Muscle of back (tissue), 11 donors: ENCODE results near the gene TNIP2. TPM values are rescaled to one million over a fixed set of nuclear protein-coding genes. Genes with fewer than 3 reads are reported as not detected.
"Not testable (repeated sequence)": the region's sequence is repeated elsewhere in the genome, so short reads cannot be mapped to it uniquely, and the experiment has no call there.

Experiments used
- DNase-seq, 3 donors: peaks; one replicate each; pipeline versions ENCODE4 v3.0.0 to v3.0.0-alpha.2; 2013
- polyA plus RNA-seq, 10 donors: library from polyadenylated mRNA; unstranded; fragments of 120-200 nt; gene quantifications; one replicate each; pipeline ENCODE4 v1.2.1, GENCODE V29; 2013; ENCODE audit not compliant: insufficient read length in 10 of 10

Gene TNIP2
- polyA plus RNA-seq, 10 donors = 10.9 to 20.7 (median 14.0) TPM

DNA sequence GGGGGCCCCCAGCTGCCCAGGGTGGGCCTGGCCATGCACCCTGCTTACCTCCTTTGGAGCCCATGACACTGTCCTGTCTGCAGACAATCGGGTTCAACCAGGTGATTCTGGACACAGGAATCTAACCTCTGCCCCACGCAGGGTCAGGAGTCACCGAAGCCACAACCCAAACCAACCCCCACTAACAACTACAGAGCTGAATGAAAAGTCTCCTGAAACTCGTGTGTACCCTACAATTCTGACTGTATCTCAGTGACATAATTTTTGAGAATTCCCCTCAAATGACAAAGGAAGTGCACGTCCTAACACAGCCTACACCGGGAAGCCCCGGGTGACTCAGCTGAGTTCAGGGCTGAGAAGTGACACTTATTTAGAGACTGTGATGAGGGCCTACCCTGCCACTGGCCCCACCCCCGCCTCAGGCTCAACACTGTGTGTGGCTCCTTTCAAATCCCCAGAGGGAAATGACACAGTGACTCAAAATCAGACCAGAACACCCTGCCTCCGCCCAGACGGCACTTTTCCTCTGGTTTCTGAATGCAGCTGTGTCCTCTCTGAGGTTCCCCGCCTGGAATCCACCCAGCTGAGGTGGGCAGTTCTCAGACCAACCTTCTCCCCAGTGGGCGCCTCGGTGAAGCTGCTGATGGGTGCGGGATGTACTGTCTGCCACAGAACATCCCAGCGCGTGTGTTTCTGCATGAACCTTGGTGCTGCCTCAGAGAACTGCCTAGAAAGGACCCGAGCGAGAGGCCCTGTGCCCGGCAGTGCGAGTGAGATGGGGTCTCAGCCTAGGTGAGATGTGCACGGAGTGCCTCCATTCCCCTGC, 9.9 kb downstream of the TNIP2 start:
- peak in 1 of 3 donors; percentile 14 for DNase-seq

DNA sequence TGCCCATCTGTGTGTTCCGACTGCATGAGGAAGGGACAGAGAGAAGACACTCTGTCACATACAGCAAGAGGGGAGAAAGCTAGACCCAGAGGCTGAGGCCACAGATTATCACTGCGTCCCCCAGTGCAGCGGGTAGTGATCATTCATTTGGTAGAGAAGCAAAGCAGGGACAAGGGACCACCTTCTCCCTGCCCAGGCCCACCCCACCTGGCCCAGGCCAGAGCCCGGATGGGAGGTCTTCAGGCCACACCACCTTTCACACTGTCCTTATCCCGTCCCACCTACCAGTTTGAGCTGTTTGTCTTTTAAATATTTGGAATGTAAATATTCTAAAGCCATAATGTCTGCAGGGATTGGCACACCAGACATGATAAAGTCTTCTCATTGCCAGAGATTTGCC, 10.6 kb downstream of the TNIP2 start:
- no peak for DNase-seq

GRCh38 chr4:2744576-2745270, 11.4 kb downstream of the TNIP2 start:
- DNase-seq = no peak

DNA sequence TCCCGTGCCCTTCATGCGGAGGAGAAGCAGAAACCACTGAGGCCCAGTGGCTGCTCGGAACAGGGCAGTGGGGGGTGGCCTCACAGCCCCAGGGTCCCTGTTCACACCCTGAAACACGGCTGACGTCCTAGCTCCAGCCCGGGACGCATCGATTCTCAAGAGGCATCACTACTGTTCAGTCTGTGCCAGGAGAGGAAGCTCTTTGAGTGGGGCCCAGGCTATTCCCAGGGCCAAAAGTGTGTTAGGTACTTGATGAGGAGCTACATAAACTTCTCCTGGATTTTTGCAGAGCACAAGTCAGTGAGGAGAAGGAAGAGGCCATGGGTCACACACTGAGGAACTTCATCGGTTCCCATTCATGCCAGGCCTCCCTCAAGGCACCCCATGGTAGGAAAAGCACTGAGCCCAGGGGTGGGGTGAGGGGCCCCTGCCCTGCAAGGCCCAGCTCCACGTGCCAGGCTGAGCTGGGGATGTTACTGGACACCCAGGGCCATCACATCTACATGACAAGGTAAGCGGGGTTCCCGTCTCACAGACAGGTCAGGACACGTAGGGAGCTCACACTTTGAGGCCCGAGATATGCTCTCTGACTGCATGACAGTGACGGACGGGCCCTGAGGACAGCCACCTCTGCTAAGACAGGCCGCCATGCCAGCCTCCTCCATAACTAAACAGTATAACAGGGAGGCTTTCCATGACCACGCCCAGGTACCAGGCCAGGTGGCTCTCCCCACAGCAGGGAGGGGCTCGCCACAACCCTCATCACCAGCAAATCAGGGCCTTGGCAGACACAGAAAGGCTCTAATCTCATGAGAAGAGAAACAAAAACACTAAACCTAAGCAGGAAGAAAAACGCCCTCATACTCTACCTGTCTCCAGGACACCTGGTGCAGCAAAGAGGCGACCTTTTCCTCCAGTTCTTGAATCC, 12.4 kb downstream of the TNIP2 start:
- no peak for DNase-seq

DNA sequence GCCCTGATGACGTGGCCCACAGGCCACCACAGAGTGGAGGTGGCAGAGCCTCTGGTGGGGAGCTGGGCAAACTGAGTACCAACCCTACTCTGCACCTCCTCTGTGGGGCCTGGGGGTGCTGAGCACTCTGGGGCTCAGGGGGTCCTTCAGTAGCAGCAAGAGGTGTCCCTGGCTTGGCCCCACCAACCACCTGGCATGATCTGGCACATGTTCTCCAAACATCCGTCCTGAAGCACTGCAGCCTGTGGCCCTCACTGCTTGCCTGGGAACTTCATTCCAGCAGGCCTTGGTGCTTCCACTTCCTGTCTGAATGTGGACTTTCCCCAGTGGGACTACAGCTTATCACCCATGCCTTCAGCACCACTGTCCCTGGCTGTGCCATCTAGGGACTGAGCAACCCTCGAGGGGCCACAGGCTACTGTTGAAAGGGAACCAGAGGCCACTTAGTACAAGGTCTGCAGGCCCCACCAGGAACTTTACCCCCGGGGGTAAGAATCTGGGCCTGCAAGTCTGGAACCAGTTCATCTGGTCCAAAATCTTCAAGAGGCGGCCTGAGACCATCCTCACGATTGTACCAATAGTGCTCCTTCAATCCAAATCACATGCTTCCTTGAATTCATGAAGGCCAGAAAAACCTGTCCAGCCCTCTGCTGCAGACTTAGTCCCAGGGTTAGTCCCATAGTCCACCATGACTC, 13.2 kb downstream of the TNIP2 start:
- DNase-seq = no peak

DNA sequence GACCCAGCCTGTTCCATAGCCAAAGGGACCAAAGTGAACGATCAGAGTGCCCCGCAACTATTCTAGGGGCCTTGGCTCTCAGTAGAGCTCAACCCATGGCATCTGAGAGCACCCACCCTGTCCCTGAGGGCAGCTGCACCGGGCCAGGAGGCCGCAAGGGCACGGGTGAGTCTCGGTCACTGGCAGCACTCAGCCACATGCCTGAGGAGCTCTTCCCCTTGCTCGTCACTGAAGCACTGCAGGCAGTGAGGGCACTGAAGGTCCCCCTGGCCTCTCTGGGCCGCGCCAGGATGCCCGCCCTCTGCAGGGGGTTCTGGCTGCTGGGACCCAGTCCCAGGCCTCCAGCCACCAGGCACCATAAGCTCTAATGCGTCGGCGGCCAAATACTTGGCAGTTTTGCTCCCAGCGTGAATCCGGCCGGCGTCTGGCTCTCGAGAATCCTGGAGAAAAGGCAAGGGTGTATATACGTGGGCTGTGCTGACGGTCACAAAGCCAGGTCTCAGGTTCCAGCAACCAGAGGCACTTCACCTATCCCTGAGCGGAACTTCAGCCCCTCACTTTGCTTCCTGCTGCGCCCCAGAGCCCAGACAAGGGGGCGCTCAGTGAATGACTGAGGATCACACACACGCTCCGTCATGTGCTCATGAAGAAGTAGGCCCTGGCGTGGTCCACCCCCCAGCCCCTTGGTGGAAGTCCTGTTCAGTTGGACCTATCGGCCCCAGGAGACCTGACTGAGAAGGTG, 13.9 kb downstream of the TNIP2 start:
- DNase-seq = no peak

DNA sequence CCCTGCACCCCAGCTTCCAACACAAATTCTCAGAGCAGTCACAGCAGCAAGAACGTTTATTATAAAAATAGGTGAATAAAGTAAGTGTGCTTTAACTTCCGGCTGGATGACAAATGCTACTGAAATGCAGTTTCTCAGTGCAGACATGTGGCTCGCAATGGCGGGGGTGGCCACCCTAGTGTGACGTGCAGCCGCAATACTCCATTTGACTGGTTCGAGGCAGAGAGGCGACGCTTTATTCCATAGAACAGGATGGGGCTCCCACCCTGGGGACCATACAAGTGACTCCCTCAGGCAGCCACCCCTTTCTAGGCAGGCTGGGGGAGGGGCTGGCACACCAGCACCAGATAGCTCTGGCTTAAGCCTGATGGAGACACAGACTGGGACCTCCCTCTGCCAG, 14.5 kb downstream of the TNIP2 start:
- DNase-seq = no peak

DNA sequence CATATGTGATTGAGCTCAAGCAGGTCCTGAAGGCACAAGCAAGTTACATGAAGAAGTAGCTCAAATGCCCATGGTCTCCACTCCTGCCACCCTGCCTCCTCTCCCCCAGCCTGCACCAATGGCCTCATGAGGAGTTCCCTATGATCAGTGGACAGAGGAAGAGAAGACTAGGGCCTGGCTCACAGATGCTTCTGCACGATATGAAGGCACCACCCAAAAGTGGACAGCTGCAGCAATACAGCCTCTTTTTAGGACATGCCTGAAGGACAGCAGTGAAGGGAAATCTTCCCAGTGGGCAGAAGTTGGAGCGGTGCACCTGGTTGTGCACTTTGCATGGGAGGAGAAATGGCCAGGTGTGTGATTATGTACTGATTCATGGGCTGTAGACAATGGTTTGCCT, 17.8 kb downstream of the TNIP2 start:
- not testable (repeated sequence) for DNase-seq

GRCh38 chr4:2735869-2736268, 20.3 kb downstream of the TNIP2 start:
- DNase-seq = no peak

- no peak for DNase-seq
Observed at GRCh38 chr4:2734612-2735011, 21.5 kb downstream of the TNIP2 start.

- DNase-seq = no peak
Observed at GRCh38 chr4:2733844-2734574, 22.1 kb downstream of the TNIP2 start.

DNA sequence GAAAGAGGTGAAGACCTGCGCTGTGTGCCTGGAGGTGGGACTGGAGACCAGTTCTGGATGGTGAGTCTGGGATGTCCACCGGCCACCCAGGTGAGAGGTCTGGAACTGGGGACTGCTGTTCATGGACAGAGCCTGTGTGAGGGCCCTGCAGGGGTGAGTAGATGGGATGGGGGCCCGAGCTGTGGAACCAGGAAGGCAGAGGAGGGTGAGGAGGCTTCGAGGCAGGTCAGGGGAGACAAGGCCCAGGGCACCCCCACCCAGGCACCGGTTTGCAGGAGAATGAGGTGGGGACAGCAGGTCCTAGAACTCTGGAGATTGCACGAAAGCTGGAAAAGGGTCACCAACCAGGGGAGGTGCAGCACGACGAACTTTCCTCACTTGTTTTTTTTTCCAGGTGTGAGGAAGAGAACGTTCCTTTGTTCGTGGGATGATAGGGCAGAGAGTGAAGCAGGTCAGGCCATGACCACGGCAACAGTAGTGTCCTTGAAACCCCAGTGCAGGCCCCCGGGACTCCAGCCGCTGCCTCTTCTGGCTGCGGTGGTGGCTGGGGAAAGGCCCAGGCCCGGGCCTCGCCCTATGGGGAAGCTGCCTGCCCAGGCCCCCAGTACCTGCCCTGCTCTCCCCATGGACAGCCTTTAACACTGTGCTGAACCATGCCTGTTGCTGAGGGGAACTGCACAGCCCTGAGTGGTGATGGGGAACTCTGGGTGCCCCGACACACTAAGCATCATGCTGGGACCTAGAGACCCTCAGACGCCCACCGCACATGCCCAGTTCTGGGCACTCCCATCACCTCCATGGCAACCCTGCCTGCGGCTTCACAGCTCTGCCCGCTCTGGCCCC, 22.9 kb downstream of the TNIP2 start:
- no peak for DNase-seq

DNA sequence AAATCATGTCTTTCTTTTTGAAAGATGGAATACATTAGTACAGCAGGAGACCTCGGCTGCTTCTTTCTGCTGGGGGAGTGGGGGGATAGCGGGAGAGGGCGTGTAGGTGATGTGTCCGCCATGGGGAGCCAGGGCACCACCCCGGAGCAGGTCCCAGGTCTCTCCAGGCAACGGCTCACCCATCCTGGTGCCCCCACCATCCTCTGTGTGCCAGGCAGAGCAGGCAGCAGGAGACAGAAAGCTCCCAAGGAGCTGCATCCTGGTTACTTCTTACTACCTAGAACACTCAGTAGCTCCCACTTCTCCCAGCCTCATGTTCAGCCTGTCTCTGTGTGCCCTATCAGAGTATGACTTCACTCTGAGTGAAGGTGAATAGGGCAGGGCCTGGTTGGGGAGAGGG, 23.6 kb downstream of the TNIP2 start:
- DNase-seq = no peak

DNA sequence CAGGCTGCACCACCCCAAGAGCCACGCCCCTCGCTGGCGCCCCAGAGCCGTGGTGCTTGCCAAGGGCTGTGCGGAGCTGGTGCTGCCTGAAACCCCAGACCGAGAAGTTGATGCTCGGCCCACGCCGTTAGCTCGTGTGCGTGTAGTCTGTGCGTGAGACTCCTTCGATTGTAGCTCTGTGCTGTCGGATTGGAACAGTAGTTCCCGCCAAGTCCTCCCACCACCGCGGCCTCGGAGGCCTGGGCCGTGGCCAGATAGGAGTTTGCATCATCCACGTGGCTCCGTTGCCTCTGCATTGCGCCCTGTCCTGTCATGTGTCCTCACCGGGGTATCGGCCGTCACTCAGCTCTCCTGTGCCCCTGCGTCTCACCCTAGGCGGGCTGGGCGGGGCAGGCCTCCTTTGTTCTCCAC, 24.2 kb downstream of the TNIP2 start:
- DNase-seq = no peak

DNA sequence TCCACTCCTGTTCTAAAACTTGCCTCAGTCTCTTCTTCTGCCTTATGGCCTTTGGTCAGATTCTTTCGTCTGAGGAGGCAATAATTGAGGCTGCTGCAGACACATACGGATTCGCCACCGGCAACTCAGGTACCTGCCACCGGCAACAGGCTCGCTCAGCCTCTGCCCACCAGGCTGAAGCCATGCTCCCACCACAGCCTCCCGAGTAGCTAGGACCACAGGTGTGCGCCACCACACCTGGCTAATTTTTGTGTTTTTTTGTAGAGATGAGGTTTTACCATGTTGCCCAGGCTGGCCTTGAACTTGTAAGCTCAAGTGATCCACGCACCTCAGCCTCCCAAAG, 26.6 kb downstream of the TNIP2 start:
- no peak for DNase-seq

- no peak for DNase-seq
Observed at GRCh38 chr4:2728806-2729532, 27.2 kb downstream of the TNIP2 start.

GRCh38 chr4:2728221-2728620, 27.9 kb downstream of the TNIP2 start:
- no peak for DNase-seq

- DNase-seq = not testable (repeated sequence)
Observed at GRCh38 chr4:2726881-2727280, 29.3 kb downstream of the TNIP2 start.

GRCh38 chr4:2725380-2725779, 30.8 kb downstream of the TNIP2 start:
- DNase-seq = no peak
